GM12878 (cell line): ENCODE data around the gene TADA2A. TPM values are rescaled to one million over a fixed set of nuclear protein-coding genes. Genes with fewer than 3 reads are reported as not detected.

Experiments
- ATAC-seq: fragments of 200-7000 bp; cut with Tn5 transposase; 3 replicates; pipeline ENCODE4 v1.9.1; 2020; ENCODE audit warnings: mild to moderate bottlenecking, moderate library complexity
- BruUV-seq: library from RNA; stranded (reverse); fragments of 400-500 nt; replicated peaks from 2 replicates; lab custom pipeline; 2021; lab: Mats Ljungman, UMichigan
- CTCF ChIA-PET: fragments of 300-600 bp; sonication (Branson Sonifier 250); formaldehyde crosslinking; extraction: SDS; loops from one replicate; lab custom pipeline; 2021; ENCODE audit warnings: inconsistent platforms; lab: Yijun Ruan, JAX
- POLR2A ChIA-PET: fragments of 350-600 bp; formaldehyde crosslinking; extraction: SDS; loops from one replicate; lab custom pipeline; 2021; ENCODE audit warnings: inconsistent platforms; lab: Charles Lee
- RAD21 ChIA-PET: fragments of 300-600 bp; sonication (Branson Sonifier 250); formaldehyde crosslinking; loops from one replicate; lab custom pipeline; 2023; ENCODE audit warnings: antibody characterized with exemption; ENCODE audit not compliant: unreplicated experiment; lab: Charles Lee
- SMC1A ChIA-PET: fragments of 300-600 bp; sonication (Branson Sonifier 250); formaldehyde crosslinking; loops from one replicate; lab custom pipeline; 2023; ENCODE audit not compliant: unreplicated experiment, uncharacterized antibody; lab: Charles Lee
- DNase-seq: peaks from one replicate; pipeline ENCODE4 v3.0.0-alpha.2; 2011; ENCODE audit warnings: low read depth, low spot score
- FAIRE-seq: peaks from 3 replicates; lab custom pipeline; 2011; peaks lifted over from hg19 to GRCh38; lab: Jason Lieb, UNC
- H2AFZ ChIP-seq: 2 replicates; pipeline ENCODE4 v1.6.0; 2011; ENCODE audit warnings: low read depth, low read length, control low read depth; ENCODE audit not compliant: control insufficient read depth
- H3K27ac ChIP-seq: 2 replicates; pipeline ENCODE4 v1.5.1; 2011; ENCODE audit warnings: control low read depth; ENCODE audit not compliant: control insufficient read depth, insufficient read depth
- H3K27me3 ChIP-seq, 2 experiments: replicated peaks in 1 of 2; 2 replicates each; pipeline versions ENCODE4 v1.6.0 to v1.6.1; 2011; ENCODE audit warnings: low read length in 1 of 2; ENCODE audit not compliant: control insufficient read depth in 2 of 2, insufficient read depth in 2 of 2
- H3K36me3 ChIP-seq, 2 experiments: 2 replicates each; pipeline ENCODE4 v1.5.1; 2011; ENCODE audit warnings: low read length in 1 of 2; ENCODE audit not compliant: control insufficient read depth in 2 of 2, insufficient read depth in 2 of 2
- H3K4me1 ChIP-seq: 2 replicates; pipeline ENCODE4 v1.6.1; 2011; ENCODE audit warnings: mild to moderate bottlenecking, low read length, moderate library complexity, mixed read lengths; ENCODE audit not compliant: control insufficient read depth, insufficient read depth
- H3K4me2 ChIP-seq: 2 replicates; pipeline ENCODE4 v1.6.0; 2011; ENCODE audit warnings: control low read depth; ENCODE audit not compliant: control insufficient read depth, insufficient read depth
- H3K4me3 ChIP-seq: fragments of 200-600 bp; sonication (generic); 2 replicates; pipeline ENCODE4 v1.5.1; 2016
- H3K79me2 ChIP-seq: 2 replicates; pipeline ENCODE4 v1.6.0; 2011; ENCODE audit warnings: low read length; ENCODE audit not compliant: control insufficient read depth, insufficient read depth
- H3K9ac ChIP-seq: 2 replicates; pipeline ENCODE4 v1.8.0; 2011; ENCODE audit warnings: low read length, control low read depth, mixed read lengths; ENCODE audit not compliant: control insufficient read depth, insufficient read depth
- H3K9me3 ChIP-seq: replicated peaks from 3 replicates; pipeline ENCODE4 v1.5.1; 2011; ENCODE audit warnings: mild to moderate bottlenecking, low read length; ENCODE audit not compliant: control insufficient read depth, insufficient read depth
- H4K20me1 ChIP-seq: 2 replicates; pipeline ENCODE4 v1.6.0; 2011; ENCODE audit not compliant: control insufficient read depth, insufficient read depth
- ASH2L ChIP-seq: fragments of 300-600, 200-600 bp; sonication (generic); IDR thresholded peaks from 2 replicates; pipeline ENCODE4 v1.6.1; 2017; ENCODE audit warnings: low read depth, mild to moderate bottlenecking, borderline replicate concordance
- BMI1 ChIP-seq: fragments of 450-650 bp; IDR thresholded peaks from 2 replicates; pipeline ENCODE4 v1.6.1; 2016; ENCODE audit warnings: mild to moderate bottlenecking, moderate library complexity, borderline replicate concordance
- CHD1 ChIP-seq: IDR thresholded peaks from 2 replicates; pipeline ENCODE4 v1.6.1; 2012; ENCODE audit warnings: low read depth, low read length, improper control_type of control experiment
- EED ChIP-seq: sonication (generic); IDR thresholded peaks from 2 replicates; pipeline ENCODE4 v1.6.1; 2016; ENCODE audit warnings: antibody characterized with exemption, low read depth
- EZH2 ChIP-seq: IDR thresholded peaks from 2 replicates; pipeline ENCODE4 v1.6.1; 2012; ENCODE audit warnings: low read depth, mild to moderate bottlenecking, control low read depth, inconsistent platforms, low read length, borderline replicate concordance; ENCODE audit not compliant: control insufficient read depth
- HDAC6 ChIP-seq: fragments of 200-600 bp; sonication (generic); IDR thresholded peaks from one replicate; pipeline ENCODE4 v1.8.0; 2017; ENCODE audit warnings: antibody characterized with exemption; ENCODE audit not compliant: unreplicated experiment
- JUND ChIP-seq: IDR thresholded peaks from 2 replicates; pipeline ENCODE4 v1.6.1; 2012; ENCODE audit warnings: low read depth, mild to moderate bottlenecking, low read length, improper control_type of control experiment, moderate library complexity
- NFYA ChIP-seq: IDR thresholded peaks from 2 replicates; pipeline ENCODE4 v1.6.1; 2011; ENCODE audit warnings: low read depth, mild to moderate bottlenecking, low read length, improper control_type of control experiment, borderline replicate concordance
- RAD51 ChIP-seq: fragments of 450-650 bp; IDR thresholded peaks from 2 replicates; pipeline ENCODE4 v1.6.1; 2016; ENCODE audit warnings: moderate library complexity, mild to moderate bottlenecking, inconsistent platforms
- SIN3A ChIP-seq: IDR thresholded peaks from 2 replicates; pipeline ENCODE4 v1.6.1; 2012; ENCODE audit warnings: low read depth, low read length, improper control_type of control experiment
- SMARCA5 ChIP-seq: fragments of 450-650 bp; IDR thresholded peaks from 2 replicates; pipeline ENCODE4 v1.6.1; 2017; ENCODE audit warnings: mild to moderate bottlenecking
- TARDBP ChIP-seq: IDR thresholded peaks from 2 replicates; pipeline ENCODE4 v1.6.1; 2016; ENCODE audit warnings: borderline replicate concordance
- TBL1XR1 ChIP-seq: IDR thresholded peaks from 2 replicates; pipeline ENCODE4 v1.6.1; 2012; ENCODE audit warnings: low read depth, low read length, improper control_type of control experiment
- ZNF217 ChIP-seq: fragments of 450-650 bp; IDR thresholded peaks from 2 replicates; pipeline ENCODE4 v1.6.1; 2017; ENCODE audit warnings: antibody characterized with exemption, mild to moderate bottlenecking
- ZNF24 ChIP-seq: fragments of 450-650 bp; IDR thresholded peaks from 2 replicates; pipeline ENCODE4 v1.6.1; 2017; ENCODE audit warnings: antibody characterized with exemption, mild to moderate bottlenecking
- ZNF622 ChIP-seq: fragments of 450-650 bp; IDR thresholded peaks from 2 replicates; pipeline ENCODE4 v1.6.1; 2017; ENCODE audit warnings: mild to moderate bottlenecking, inconsistent platforms
- WGBS: methylation state at CpG from one replicate; pipeline ENCODE4 v1.1.6; 2016; ENCODE audit warnings: low lambda C conversion rate; ENCODE audit not compliant: insufficient replicate concordance, insufficient coverage; ENCODE audit errors: missing lambda C conversion rate; 5-methylcytosine and 5-hydroxymethylcytosine counted together
- in situ Hi-C: fragments of 300-500 bp; cut with MboI; formaldehyde crosslinking; loops from 9 replicates; pipeline ENCODE4 v1.14.3; 2018; ENCODE audit warnings: mixed read lengths
- intact Hi-C: fragments of 100-400 bp; cut with micrococcal nuclease; formaldehyde crosslinking; loops from one replicate; pipeline ENCODE4 v1.14.2; 2022; ENCODE audit not compliant: unreplicated experiment
- polyA plus RNA-seq, 11 experiments: library from polyadenylated mRNA; depleted of rRNA in 4 of 11; unstranded in 6 of 11; stranded (reverse) in 5 of 11; fragments of >200 nt; fragmentation: Nextera tagmentation in 4 of 11; fragmentation: Illumina TruSeq in 1 of 11; extraction: Ambion mirVana in 4 of 11; extraction: Trizol in 1 of 11; gene quantifications; 1 replicate in 1 of 11; 2 replicates in 10 of 11; pipeline versions ENCODE4 v1.2.1 to v1.2.3, GENCODE V29; 2011 to 2016; ENCODE audit warnings: inconsistent platforms in 2 of 11, missing spikeins in 2 of 11, low read depth in 1 of 11
- total RNA-seq, 4 experiments: library from RNA; depleted of rRNA in 3 of 4; stranded (reverse); fragments of >200 nt in 3 of 4; fragmentation: Illumina TruSeq in 1 of 4; extraction: Trizol in 1 of 4; gene quantifications; 2 replicates each; pipeline versions ENCODE4 v1.2.1 to v1.2.3, GENCODE V29; 2013 to 2021
- TF ChIP-seq, protein P1 (sequence below): IDR thresholded peaks from 2 replicates; pipeline ENCODE4 v1.6.1; 2011; ENCODE audit warnings: low read depth, mild to moderate bottlenecking, low read length, moderate library complexity, borderline replicate concordance; ENCODE audit errors: extremely low read depth
- TF ChIP-seq, protein P2 (sequence below): IDR thresholded peaks from 2 replicates; pipeline ENCODE4 v1.6.1; 2011; ENCODE audit warnings: mild to moderate bottlenecking, low read depth, low read length, moderate library complexity; ENCODE audit not compliant: insufficient replicate concordance

TADA2A gene
- total and polyA plus RNA-seq, 10 of the 15 experiments (the other 5 are each of a cell fraction or from before 2014, with no cell fraction given), result 19.6 to 43.8 (median 34.1) TPM

DNA sequence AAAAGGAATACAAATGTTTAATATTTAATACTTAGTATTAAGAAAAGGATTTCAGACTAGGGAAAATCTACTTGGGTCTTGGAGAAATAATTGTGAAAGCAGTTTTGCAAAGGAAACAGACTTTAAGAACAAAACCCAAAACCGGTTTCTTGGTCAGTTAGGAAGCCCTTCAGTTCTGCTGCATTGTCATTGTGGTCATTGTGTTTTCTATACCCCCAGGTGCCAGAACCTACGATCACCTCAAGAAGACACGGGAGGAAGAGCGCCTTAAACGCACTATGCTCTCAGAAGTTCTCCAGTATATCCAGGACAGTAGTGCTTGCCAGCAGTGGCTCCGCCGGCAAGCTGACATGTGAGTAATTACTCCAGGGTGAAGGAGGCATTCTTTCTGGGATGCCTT is 63.5 kb downstream of the TADA2A start:
- peaks cover 8 to 16% of the 10 kb centered on the region in 2 experiments for H3K36me3 ChIP-seq

More for the DNA sequence above, 63.5 kb downstream of the TADA2A start:
- no TSS peak for BruUV-seq
- no peak overlapping the region for H2AFZ ChIP-seq
- H3K79me2 ChIP-seq, result no peaks in the 10 kb centered on the region
- H3K9me3 ChIP-seq, result no peaks in the 10 kb centered on the region
- no peak overlapping the region for H3K9ac ChIP-seq
- TF ChIP-seq TBL1XR1 (no peak), SIN3A (no peak), HDAC6 (no peak), ZNF622 (no peak), BMI1 (no peak), ASH2L (no peak), EED (no peak), SMARCA5 (no peak), NFYA (no peak), ZNF24 (no peak), CHD1 (no peak), EZH2 (no peak), JUND (no peak), RAD51 (no peak), ZNF217 (no peak), TARDBP (no peak)
- TF ChIP-seq, protein P1, sequence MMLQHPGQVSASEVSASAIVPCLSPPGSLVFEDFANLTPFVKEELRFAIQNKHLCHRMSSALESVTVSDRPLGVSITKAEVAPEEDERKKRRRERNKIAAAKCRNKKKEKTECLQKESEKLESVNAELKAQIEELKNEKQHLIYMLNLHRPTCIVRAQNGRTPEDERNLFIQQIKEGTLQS, result no peak
- TF ChIP-seq, protein P2, sequence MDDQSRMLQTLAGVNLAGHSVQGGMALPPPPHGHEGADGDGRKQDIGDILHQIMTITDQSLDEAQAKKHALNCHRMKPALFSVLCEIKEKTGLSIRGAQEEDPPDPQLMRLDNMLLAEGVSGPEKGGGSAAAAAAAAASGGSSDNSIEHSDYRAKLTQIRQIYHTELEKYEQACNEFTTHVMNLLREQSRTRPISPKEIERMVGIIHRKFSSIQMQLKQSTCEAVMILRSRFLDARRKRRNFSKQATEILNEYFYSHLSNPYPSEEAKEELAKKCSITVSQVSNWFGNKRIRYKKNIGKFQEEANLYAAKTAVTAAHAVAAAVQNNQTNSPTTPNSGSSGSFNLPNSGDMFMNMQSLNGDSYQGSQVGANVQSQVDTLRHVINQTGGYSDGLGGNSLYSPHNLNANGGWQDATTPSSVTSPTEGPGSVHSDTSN, result no peak
- in situ Hi-C loops (no loop called here), intact Hi-C loops (no loop called here)
- ChIA-PET CTCF (no interaction called here), POLR2A (no interaction called here), SMC1A (no interaction called here), RAD21 (no interaction called here)
- no peak for DNase-seq
- WGBS, result 96% methylated on average over 7 of the region's 7 CpGs
- no peaks in the 10 kb centered on the region for H3K27me3 ChIP-seq
- no peak overlapping the region for H3K4me3 ChIP-seq
- H4K20me1 ChIP-seq, result no peaks in the 10 kb centered on the region
- no peak for ATAC-seq
- no peak overlapping the region for H3K4me2 ChIP-seq
- H3K27ac ChIP-seq, result no peak overlapping the region
- no peak for FAIRE-seq
- no peaks in the 10 kb centered on the region for H3K4me1 ChIP-seq
